Astrocyte of the spinal cord (primary cell): ENCODE measurements around the gene HRC.

ENCODE experiments used
- DNase-seq: peaks from one replicate; pipeline ENCODE4 v3.0.0; 2011; ENCODE audit warnings: low read depth, low spot score
- H3K4me3 ChIP-seq: 2 replicates; pipeline ENCODE4 v1.5.1; 2011; ENCODE audit warnings: low read depth, mild to moderate bottlenecking, low read length, moderate library complexity
- in situ Hi-C: cut with HindIII; loops from 2 replicates; pipeline ENCODE4 v1.10.0; 2017; ENCODE audit warnings: low sequenced_read_pairs
- TF ChIP-seq, protein P1 (sequence below): IDR thresholded peaks from 2 replicates; pipeline ENCODE4 v1.5.1; 2012; ENCODE audit warnings: low read depth, mild to moderate bottlenecking, low read length, inconsistent platforms

Gene HRC

DNA sequence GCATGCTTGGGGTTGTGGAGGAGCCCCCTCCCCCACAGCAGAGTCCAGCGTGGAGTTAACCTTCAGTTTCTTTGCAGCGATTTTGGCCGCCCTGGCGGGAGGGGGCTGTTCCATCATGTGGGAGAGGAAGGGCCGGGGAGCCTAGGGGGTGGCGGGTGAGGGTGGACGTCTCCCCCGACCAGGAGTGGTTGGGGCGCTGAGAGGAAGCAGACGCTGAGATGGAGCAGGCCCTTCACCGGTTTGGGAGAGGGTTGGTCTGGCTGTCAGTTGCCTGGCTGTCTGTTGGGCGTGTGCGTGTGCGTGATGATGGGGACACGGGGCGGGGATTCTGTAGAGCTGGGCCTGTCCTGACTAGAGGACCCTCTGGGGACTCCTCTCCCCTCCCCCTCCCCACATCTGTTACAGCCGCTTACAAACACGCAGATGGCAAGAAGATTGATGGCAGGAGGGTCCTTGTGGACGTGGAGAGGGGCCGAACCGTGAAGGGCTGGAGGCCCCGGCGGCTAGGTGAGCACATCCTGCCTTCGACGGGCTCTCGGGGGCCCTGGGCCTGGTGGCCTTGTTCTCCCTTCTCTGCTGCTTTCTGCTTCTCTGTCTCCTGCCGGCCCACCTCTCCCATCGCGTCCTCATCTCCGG, 50.8 kb downstream of the HRC start:
- in situ Hi-C loops = no loop called here
- no peak overlapping the region for H3K4me3 ChIP-seq
- TF ChIP-seq, protein P1, sequence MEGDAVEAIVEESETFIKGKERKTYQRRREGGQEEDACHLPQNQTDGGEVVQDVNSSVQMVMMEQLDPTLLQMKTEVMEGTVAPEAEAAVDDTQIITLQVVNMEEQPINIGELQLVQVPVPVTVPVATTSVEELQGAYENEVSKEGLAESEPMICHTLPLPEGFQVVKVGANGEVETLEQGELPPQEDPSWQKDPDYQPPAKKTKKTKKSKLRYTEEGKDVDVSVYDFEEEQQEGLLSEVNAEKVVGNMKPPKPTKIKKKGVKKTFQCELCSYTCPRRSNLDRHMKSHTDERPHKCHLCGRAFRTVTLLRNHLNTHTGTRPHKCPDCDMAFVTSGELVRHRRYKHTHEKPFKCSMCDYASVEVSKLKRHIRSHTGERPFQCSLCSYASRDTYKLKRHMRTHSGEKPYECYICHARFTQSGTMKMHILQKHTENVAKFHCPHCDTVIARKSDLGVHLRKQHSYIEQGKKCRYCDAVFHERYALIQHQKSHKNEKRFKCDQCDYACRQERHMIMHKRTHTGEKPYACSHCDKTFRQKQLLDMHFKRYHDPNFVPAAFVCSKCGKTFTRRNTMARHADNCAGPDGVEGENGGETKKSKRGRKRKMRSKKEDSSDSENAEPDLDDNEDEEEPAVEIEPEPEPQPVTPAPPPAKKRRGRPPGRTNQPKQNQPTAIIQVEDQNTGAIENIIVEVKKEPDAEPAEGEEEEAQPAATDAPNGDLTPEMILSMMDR = no peak
- no peak for DNase-seq

DNA sequence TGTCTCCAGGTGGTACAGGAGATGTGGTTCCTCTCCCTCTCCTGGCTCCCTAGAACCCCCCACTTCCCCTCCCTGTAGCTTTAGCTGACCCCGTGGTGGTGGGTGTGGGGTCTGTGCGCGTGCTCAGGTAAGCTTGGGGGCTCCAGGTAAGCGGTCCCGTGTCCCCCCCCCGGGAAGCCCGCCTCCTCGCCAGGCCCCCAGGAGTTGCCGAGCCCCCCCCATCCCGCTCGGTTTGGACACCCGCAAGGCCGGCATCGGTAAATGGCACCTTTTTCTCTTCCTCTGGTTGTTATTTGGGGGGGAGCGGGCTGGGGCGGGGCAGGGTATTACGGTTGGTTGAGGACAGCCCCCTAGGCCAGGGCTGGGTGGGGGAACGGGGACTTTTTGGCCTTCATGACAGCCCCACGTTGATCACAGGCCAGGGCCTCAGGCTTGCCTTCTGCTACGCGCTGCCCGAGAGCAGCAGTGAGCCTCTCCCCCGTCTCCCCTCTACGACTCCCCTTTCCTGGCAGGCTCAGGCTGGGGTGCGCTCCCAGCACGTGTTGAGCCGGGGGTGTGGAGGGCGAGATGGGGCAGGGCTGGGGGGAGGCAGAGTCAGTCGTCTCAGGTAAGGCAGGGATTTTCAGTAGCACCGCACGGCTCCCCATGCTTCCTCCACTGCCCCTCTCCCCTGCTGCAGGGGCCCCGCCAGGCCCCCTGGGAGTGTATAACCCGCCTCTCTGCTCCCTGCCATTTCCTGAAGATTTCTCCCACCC, 51.7 kb downstream of the HRC start:
- in situ Hi-C loops = no loop called here
- H3K4me3 ChIP-seq = no peak overlapping the region
- TF ChIP-seq, protein P1 = no peak
- DNase-seq = no peak

DNA sequence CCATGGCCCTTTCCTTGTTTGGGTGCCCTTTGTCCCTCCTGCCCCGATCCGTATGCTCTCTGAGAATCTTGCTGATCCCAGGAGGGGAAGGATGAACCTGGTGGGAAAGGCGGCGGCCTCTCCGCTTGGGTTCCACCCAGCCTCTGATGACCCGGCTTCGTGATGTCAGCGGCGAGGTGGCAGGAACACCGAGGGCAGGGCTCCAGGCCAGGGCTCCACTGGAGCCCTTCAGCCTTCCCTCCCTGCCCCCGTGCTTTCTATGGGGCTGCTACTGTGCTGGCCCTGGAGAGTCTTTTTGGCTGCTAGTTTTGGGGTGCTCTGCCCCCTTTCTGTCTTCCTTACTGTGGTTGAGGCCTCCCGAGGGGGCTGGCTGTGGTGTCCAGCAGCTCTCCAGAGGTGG, 52.9 kb downstream of the HRC start:
- DNase-seq = no peak
- in situ Hi-C loops = no loop called here
- TF ChIP-seq, protein P1 = no peak
- H3K4me3 ChIP-seq = no peak overlapping the region
